ENCODE results near the gene DENND1A. TPM values are rescaled to one million over a fixed set of nuclear protein-coding genes. Genes with fewer than 3 reads are reported as not detected.

The DENND1A gene
- total RNA-seq, 4 donors from 2014 or later = 17.6 to 33.8 (median 22.9) TPM

DNA sequence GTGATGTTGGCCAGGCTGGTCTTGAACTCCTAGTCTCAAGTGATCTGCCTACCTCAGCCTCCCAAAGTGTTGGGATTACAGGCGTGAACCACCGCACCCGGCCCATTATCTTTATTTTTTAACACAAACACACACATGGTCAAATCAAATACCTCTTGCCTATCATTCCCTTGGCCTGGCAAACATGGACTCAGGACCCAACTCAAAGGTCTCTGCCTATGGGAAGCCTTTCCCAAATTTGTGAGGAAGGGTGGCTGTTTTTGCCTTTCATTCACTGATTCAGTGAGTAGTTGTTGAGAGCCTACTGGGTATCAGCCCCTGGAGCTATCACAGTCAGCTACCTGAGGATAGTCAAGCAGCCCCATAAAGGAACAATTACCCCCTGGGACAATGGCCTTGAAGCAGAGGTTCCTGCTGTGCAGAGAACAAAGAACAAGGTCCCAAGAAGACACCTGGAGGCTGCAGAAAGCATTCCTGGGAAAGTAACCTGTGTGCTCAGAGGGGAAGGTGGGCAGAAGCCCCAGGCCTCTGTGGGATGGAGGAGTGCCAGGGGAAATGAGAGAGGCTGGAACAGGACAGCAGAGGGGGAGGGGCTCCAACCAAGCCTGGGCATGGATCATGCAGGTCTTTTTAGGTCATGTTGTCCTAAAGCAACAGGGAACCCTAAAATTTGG lies 447.5 kb downstream of the DENND1A start:
- TF ChIP-seq, protein P1, sequence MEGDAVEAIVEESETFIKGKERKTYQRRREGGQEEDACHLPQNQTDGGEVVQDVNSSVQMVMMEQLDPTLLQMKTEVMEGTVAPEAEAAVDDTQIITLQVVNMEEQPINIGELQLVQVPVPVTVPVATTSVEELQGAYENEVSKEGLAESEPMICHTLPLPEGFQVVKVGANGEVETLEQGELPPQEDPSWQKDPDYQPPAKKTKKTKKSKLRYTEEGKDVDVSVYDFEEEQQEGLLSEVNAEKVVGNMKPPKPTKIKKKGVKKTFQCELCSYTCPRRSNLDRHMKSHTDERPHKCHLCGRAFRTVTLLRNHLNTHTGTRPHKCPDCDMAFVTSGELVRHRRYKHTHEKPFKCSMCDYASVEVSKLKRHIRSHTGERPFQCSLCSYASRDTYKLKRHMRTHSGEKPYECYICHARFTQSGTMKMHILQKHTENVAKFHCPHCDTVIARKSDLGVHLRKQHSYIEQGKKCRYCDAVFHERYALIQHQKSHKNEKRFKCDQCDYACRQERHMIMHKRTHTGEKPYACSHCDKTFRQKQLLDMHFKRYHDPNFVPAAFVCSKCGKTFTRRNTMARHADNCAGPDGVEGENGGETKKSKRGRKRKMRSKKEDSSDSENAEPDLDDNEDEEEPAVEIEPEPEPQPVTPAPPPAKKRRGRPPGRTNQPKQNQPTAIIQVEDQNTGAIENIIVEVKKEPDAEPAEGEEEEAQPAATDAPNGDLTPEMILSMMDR (IDR thresholded peaks at IDR 0.05; ENCODE audit: low read depth) = no peak

DNA sequence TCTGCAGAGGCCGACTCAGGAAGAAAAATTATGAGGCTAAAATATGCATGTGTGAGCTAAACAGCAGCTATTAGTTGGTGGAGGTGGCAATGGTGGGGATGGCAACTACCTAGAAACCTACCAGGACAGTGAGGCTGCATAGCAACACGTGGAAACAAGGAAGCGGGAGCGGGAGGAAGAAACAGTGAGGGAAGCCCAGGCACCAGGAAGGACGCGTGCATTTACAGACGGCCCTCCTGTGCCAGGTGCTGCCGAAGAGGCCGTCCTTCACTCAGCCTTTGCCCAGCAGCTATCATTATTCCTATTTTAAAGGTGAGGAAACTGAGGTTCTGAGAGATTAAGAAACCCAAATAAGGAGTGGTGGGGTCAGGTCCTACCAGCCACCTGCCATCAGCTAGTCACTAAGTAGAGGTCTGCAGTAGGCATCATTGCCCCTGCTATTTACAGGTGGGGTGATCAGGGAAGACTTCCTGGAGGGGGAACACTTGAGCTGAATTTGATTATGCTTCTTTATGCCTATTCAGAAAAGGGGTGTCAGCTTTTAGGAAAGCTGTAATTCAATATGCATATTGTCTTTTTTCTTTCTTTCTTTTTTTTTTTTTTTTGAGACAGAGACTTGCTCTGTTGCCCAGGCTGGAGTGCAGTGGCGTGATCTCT lies 448.6 kb downstream of the DENND1A start:
- TF ChIP-seq, protein P1 (IDR thresholded peaks at IDR 0.05; ENCODE audit: low read depth) = no peak

DNA sequence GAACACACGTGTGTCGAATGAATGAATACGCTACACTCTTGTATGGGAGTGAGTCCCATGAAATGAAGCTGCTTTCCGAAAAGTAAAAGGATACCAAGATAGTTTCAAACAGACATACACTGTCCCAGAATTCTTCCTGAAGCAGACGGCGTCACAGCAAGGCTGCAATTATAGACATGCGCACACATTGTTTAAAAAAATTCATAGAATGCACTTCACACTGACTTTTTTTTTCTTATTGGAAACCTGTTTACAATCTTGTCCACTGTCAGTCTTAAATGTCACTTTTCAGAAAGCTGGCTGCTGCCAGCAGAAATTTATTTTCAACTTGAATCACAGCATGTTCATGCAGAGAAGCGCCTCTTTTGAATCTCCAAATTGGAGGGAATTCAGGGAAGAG lies 449.1 kb downstream of the DENND1A start:
- TF ChIP-seq, protein P1 (IDR thresholded peaks at IDR 0.05; ENCODE audit: low read depth) = no peak

DNA sequence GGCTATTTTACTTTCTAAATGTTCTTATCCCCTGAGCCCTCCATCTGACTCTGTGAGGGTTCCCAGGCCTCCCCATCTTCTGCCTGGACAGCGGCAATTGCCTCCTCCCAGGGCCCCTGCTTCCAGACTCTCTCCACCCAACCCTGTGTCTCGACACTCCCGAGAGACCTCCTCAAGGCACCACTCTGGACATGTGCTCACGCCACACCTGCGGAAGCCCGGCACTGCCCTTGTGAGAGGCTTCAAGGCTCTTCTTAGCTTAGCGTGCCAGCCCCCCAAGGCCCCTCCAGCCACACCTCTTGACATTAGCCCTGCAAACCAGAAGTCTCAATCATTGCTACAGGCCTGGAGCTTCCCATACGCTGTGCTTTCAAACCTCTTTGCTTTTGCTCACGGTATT lies 449.8 kb downstream of the DENND1A start:
- TF ChIP-seq, protein P1 (IDR thresholded peaks at IDR 0.05; ENCODE audit: low read depth) = no peak

DNA sequence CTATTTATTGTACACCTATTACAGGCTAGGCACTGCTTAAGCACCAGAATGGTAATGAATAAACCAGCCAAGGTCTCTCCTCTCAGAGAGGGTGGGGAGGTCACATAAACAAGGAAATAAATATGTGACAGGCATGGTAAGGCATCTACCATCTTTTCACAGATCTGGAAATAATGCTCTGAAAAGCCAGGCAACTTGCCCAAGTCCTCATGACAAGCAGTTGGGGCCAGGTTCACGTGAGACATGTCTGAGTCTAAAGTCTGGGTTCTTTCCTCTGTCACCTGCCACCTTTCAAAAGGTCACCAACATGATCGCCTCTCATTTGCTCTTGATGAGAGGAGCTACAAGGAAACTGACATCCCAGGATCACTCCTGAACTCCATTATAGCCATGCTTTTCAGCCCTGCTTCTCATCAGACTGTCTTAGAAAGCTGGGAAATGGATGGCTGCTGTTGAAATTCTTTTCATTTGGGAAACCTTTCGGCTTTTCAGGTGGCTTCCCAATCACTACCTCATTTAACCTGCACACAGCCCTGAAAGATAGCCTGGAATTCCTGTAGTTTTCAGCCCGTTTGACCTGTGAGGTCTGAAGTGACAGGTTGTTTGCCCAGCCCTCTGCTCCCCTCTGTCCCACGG lies 450.8 kb downstream of the DENND1A start:
- TF ChIP-seq, protein P1 (IDR thresholded peaks at IDR 0.05; ENCODE audit: low read depth) = no peak

DNA sequence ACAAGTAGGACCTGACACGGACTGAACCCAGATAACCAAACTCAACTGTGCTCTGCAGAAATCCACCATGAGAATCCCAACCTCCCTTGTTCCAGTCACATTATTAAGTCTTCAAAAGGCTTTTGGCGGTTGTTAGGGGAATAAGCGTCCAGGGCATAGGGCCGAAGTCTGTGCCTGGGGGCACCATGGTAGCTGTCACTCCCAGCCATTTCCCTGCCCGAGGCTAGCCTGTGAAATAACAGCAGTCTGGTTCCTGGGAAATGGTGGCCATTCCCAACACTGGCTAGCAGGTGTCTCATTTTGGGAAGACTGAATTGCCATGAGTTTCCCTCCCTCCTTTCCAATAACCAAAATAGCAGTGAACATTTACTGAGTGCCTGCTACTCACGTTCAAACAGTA lies 451.8 kb downstream of the DENND1A start:
- TF ChIP-seq, protein P1 (IDR thresholded peaks at IDR 0.05; ENCODE audit: low read depth) = no peak

DNA sequence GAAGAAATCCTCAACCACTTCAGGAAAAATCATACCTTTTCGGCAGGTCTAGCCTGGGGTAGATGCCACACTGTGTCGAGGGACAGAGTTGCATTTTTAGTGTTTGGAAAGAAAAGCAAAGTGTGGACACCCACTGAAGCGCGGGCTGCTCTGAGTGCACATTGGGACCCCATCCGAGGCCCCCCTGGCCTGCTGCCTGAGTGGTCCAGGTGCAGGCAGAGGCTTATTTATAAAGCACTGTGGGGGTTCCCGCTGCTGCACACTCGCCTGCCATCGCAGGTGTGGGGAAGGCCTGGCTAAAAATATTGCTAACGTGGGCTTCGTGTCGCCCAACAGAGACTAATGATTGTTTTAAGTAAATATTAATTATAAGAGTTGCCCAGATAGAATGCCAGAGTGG lies 454.5 kb downstream of the DENND1A start:
- TF ChIP-seq, protein P1 (IDR thresholded peaks at IDR 0.05; ENCODE audit: low read depth) = no peak

Measured in subcutaneous adipose tissue (tissue), 4 donors.